ENCODE results near the gene GRIK4. TPM values are rescaled to one million over a fixed set of nuclear protein-coding genes. Genes with fewer than 3 reads are reported as not detected.

Gene GRIK4
- total and polyA plus RNA-seq, 8 donors, result 0.06 to 0.31 TPM; not detected in 6

GRCh38 chr11:120911943-120912342, 400.4 kb downstream of the GRIK4 start:
- no peaks in the 10 kb centered on the region for H3K36me3 ChIP-seq
- H3K4me3 ChIP-seq, result no peak overlapping the region
- intact Hi-C loops (cut with DNase I; ENCODE audit: low total_unique reads), result no loop called here
- no peaks in the 10 kb centered on the region for H3K9me3 ChIP-seq
- 73 to 84% (median 76%) methylated on average over 3 of the region's 3 CpGs for WGBS, 5 donors
- peaks cover 0 to 20% (median 0%) of the 10 kb centered on the region in 3 donors for H3K27me3 ChIP-seq
- no peak for DNase-seq
- H3K4me1 ChIP-seq, result no peaks in the 10 kb centered on the region
- no peak for TF ChIP-seq CTCF (IDR thresholded peaks at IDR 0.05)
- TF ChIP-seq POLR2A (IDR thresholded peaks at IDR 0.05), result no peak
- no peak for TF ChIP-seq POLR2AphosphoS5 (IDR thresholded peaks at IDR 0.05)
- no peak for TF ChIP-seq EP300 (IDR thresholded peaks at IDR 0.05)
- H3K27ac ChIP-seq, result no peak overlapping the region

GRCh38 chr11:120912504-120912903, 401.0 kb downstream of the GRIK4 start:
- TF ChIP-seq CTCF (IDR thresholded peaks at IDR 0.05) (peak in 3 of 7 experiments; percentile 11 to 47 (median 12)), EP300 (IDR thresholded peaks at IDR 0.05) (no peak), POLR2A (IDR thresholded peaks at IDR 0.05) (no peak)
- Histone ChIP-seq H3K27ac (no peak overlapping the region), H3K36me3 (no peaks in the 10 kb centered on the region), H3K4me1 (no peaks in the 10 kb centered on the region), H3K9me3 (no peaks in the 10 kb centered on the region), H3K4me3 (no peak overlapping the region), H3K27me3 (peaks cover 0 to 23% (median 0%) of the 10 kb centered on the region in 3 donors)
- WGBS, 5 donors, result 41 to 45% (median 43%) methylated on average over 5 of the region's 5 CpGs
- intact Hi-C loops (cut with DNase I; ENCODE audit: low total_unique reads), result no loop called here
- DNase-seq, result peak in 1 of 2 donors; percentile 72

- no peak for DNase-seq
- Histone ChIP-seq H3K27me3 (peaks cover 0 to 25% (median 0%) of the 10 kb centered on the region in 3 donors), H3K4me1 (no peaks in the 10 kb centered on the region), H3K36me3 (no peaks in the 10 kb centered on the region), H3K9me3 (no peaks in the 10 kb centered on the region), H3K27ac (no peak overlapping the region), H3K4me3 (no peak overlapping the region)
- 78 to 89% (median 86%) methylated on average over 2 of the region's 2 CpGs for WGBS, 5 donors
- intact Hi-C loops (cut with DNase I; ENCODE audit: low total_unique reads), result no loop called here
- TF ChIP-seq CTCF (IDR thresholded peaks at IDR 0.05) (no peak), POLR2A (IDR thresholded peaks at IDR 0.05) (no peak), POLR2AphosphoS5 (IDR thresholded peaks at IDR 0.05) (no peak), EP300 (IDR thresholded peaks at IDR 0.05) (no peak)
Measured at GRCh38 chr11:120912915-120913314, 401.4 kb downstream of the GRIK4 start.

GRCh38 chr11:120914021-120914420, 402.5 kb downstream of the GRIK4 start:
- TF ChIP-seq CTCF (IDR thresholded peaks at IDR 0.05) (no peak), EP300 (IDR thresholded peaks at IDR 0.05) (no peak), POLR2A (IDR thresholded peaks at IDR 0.05) (no peak), POLR2AphosphoS5 (IDR thresholded peaks at IDR 0.05) (no peak)
- no peak overlapping the region for H3K4me3 ChIP-seq
- intact Hi-C loops (cut with DNase I; ENCODE audit: low total_unique reads), result no loop called here
- no peaks in the 10 kb centered on the region for H3K4me1 ChIP-seq
- H3K27ac ChIP-seq, result no peak overlapping the region
- WGBS, 5 donors, result 72 to 90% (median 76%) methylated on average over 5 of the region's 5 CpGs
- H3K9me3 ChIP-seq, result no peaks in the 10 kb centered on the region
- no peak for DNase-seq
- H3K36me3 ChIP-seq, result no peaks in the 10 kb centered on the region
- H3K27me3 ChIP-seq, result peaks cover 0 to 25% (median 0%) of the 10 kb centered on the region in 3 donors
